K562 (cell line): Measurements from ENCODE around the gene CREG1. TPM values are rescaled to one million over a fixed set of nuclear protein-coding genes. Genes with fewer than 3 reads are reported as not detected.

Experiments
- CEBPB ChIP-seq: fragments of 450-650 bp; IDR thresholded peaks from 2 replicates; pipeline ENCODE4 v1.6.1; 2016; ENCODE audit warnings: missing genetic modification characterization, missing compliant biosample characterization
- ETV5 ChIP-seq: sonication (generic); formaldehyde crosslinking; IDR thresholded peaks from 2 replicates; pipeline ENCODE4 v1.4.0; 2020; ENCODE audit warnings: low read depth, mild to moderate bottlenecking, missing genetic modification reagents
- GATAD2A ChIP-seq: fragments of 450-650 bp; IDR thresholded peaks from 2 replicates; pipeline ENCODE4 v1.6.1; 2017
- KAT8 ChIP-seq: fragments of 450-650 bp; IDR thresholded peaks from 2 replicates; pipeline ENCODE4 v1.6.1; 2016; ENCODE audit warnings: low read depth, mild to moderate bottlenecking
- LEF1 ChIP-seq: fragments of 450-650 bp; IDR thresholded peaks from 2 replicates; pipeline ENCODE4 v1.6.1; 2016; ENCODE audit warnings: mild to moderate bottlenecking
- NR1H2 ChIP-seq: sonication (generic); formaldehyde crosslinking; IDR thresholded peaks from 2 replicates; pipeline ENCODE4 v1.4.0; 2020; ENCODE audit warnings: mild to moderate bottlenecking, missing genetic modification reagents
- NR2C2 ChIP-seq, 2 experiments: fragments of 200-800 bp in 1 of 2; sonication (Bioruptor generic) in 1 of 2; sonication (generic) in 1 of 2; formaldehyde crosslinking in 1 of 2; IDR thresholded peaks; 2 replicates each; pipeline versions ENCODE4 v1.6.1 to v1.8.0; 2016 to 2022; ENCODE audit warnings: mild to moderate bottlenecking in 1 of 2, missing compliant biosample characterization in 1 of 2, missing genetic modification characterization in 1 of 2, missing genetic modification reagents in 1 of 2
- NRF1 ChIP-seq, 2 experiments: fragments of 450-650 bp; IDR thresholded peaks in 1 of 2; conservative IDR thresholded peaks in 1 of 2; 2 replicates each; pipeline ENCODE4 v1.6.1; 2014; ENCODE audit warnings: mild to moderate bottlenecking in 2 of 2
- POLR3A ChIP-seq: IDR thresholded peaks from 2 replicates; pipeline ENCODE4 v1.6.1; 2011; ENCODE audit warnings: borderline replicate concordance, mild to moderate bottlenecking, moderate library complexity; ENCODE audit not compliant: insufficient read length, insufficient read depth; ENCODE audit errors: extremely low read depth
- SPI1 ChIP-seq: IDR thresholded peaks from 2 replicates; pipeline ENCODE4 v1.6.1; 2011; ENCODE audit warnings: low read depth, low read length, control low read depth, borderline replicate concordance
- SUPT5H ChIP-seq: fragments of 450-650 bp; IDR thresholded peaks from 2 replicates; pipeline ENCODE4 v1.6.1; 2016
- TCF7 ChIP-seq: sonication (generic); IDR thresholded peaks from 2 replicates; pipeline ENCODE4 v1.6.1; 2016; ENCODE audit warnings: antibody characterized with exemption, borderline replicate concordance
- ZBTB1 ChIP-seq: sonication (generic); formaldehyde crosslinking; IDR thresholded peaks from 2 replicates; pipeline ENCODE4 v1.8.1; 2023; ENCODE audit warnings: missing genetic modification reagents, low read depth, mild to moderate bottlenecking, borderline replicate concordance
- ZNF274 ChIP-seq: IDR thresholded peaks from 2 replicates; pipeline ENCODE4 v1.6.1; 2011; ENCODE audit warnings: low read depth, mild to moderate bottlenecking, low read length, moderate library complexity, borderline replicate concordance
- ZNF766 ChIP-seq: fragments of 200-800 bp; sonication (Bioruptor generic); conservative IDR thresholded peaks from 2 replicates; pipeline ENCODE4 v1.6.1; 2016; ENCODE audit warnings: missing genetic modification characterization, missing compliant biosample characterization
- polyA plus RNA-seq, 8 experiments: library from polyadenylated mRNA; depleted of rRNA in 4 of 8; stranded (reverse) in 5 of 8; unstranded in 3 of 8; fragments of >200 nt; fragmentation: Nextera tagmentation in 2 of 8; fragmentation: Illumina TruSeq in 1 of 8; extraction: Ambion mirVana in 2 of 8; extraction: Trizol in 1 of 8; gene quantifications; 2 replicates each; pipeline versions ENCODE4 v1.2.1 to v1.2.3, GENCODE V29; 2011 to 2014; ENCODE audit warnings: inconsistent platforms in 1 of 8, missing spikeins in 1 of 8
- total RNA-seq, 7 experiments: library from RNA; depleted of rRNA in 6 of 7; stranded (reverse); fragments of >200 nt in 6 of 7; fragmentation: Illumina TruSeq in 2 of 7; extraction: Trizol in 2 of 7; gene quantifications; 2 replicates each; pipeline versions ENCODE4 v1.2.1 to v1.2.3, GENCODE V29; 2011 to 2021; ENCODE audit warnings: low replicate concordance in 1 of 7
- TF ChIP-seq, protein P1 (sequence below): IDR thresholded peaks from 2 replicates; pipeline ENCODE4 v1.6.1; 2011; ENCODE audit warnings: borderline replicate concordance, low read depth, mild to moderate bottlenecking, moderate library complexity, low read length; ENCODE audit not compliant: insufficient read depth, poor library complexity, severe bottlenecking
- TF ChIP-seq, protein P2 (sequence below): fragments of 200-800 bp; sonication (Bioruptor generic); IDR thresholded peaks from 2 replicates; pipeline ENCODE4 v1.6.1; 2017; ENCODE audit warnings: missing genetic modification characterization, missing compliant biosample characterization
- TF ChIP-seq, protein P3 (sequence below): fragments of 450-650 bp; conservative IDR thresholded peaks from 2 replicates; pipeline ENCODE4 v1.6.1; 2016; ENCODE audit warnings: missing genetic modification characterization, low read depth, mild to moderate bottlenecking, missing compliant biosample characterization, moderate library complexity

Gene CREG1
- total and polyA plus RNA-seq, 9 of the 15 experiments (the other 6 are each of a cell fraction or from before 2014, with no cell fraction given): 45.7 to 272 (median 161) TPM

DNA sequence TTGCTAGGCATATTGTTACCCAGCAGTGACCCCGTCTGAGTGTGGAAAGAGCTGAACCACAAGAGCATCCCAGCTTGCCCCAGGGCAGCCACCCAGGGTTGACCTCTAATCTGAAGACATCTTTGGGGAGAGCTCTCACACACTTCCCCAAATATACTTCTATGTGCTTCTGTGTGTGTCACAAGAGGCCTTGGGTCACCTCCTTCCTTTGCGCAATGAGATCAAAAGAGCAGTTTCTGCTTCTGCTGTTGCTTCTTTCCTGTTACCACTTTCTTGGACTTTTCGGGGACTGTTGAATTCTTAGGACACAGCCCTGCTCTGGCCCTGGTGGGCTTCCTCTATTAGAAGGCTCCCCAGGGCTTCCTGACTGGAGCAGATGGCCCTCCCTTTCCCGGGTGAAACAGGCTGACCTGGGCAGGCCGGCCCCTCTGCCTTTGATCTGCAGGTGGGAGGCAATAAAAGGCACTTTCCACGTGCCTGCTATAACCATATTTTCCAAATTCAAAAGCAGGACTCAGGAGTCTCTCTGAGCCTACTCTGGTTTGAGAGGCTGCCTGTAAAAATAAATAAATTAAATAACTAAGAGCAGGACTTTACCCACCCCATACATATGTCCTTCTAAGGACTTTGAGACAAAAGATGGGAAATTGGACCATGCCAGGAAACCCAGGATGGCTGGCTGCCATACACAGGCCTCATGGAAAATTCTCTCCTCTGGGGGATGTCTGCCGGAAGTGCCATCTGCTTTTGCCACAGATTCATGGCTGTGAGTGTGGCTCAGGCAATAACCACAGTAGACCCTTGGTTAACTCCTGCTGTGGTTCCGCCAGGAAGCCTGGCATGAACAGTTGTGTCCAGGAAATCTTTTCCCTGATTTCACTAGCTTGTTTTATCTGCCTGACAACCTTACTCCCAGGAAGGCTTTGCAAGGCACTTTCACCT, 48.2 kb upstream of the CREG1 start (continued):
- TF ChIP-seq, protein P1, sequence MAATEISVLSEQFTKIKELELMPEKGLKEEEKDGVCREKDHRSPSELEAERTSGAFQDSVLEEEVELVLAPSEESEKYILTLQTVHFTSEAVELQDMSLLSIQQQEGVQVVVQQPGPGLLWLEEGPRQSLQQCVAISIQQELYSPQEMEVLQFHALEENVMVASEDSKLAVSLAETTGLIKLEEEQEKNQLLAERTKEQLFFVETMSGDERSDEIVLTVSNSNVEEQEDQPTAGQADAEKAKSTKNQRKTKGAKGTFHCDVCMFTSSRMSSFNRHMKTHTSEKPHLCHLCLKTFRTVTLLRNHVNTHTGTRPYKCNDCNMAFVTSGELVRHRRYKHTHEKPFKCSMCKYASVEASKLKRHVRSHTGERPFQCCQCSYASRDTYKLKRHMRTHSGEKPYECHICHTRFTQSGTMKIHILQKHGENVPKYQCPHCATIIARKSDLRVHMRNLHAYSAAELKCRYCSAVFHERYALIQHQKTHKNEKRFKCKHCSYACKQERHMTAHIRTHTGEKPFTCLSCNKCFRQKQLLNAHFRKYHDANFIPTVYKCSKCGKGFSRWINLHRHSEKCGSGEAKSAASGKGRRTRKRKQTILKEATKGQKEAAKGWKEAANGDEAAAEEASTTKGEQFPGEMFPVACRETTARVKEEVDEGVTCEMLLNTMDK: no peak
- TF ChIP-seq CEBPB (peak; percentile 99), ZNF274 (no peak), NRF1 (conservative IDR thresholded peaks at IDR 0.05 in 1 of 2, IDR thresholded peaks at IDR 0.05 in 1 of 2) (0 out of 4 replicates have a peak, but pooled peaks of 1 of the 2 experiments have one; percentile 21), NR1H2 (no peak), ETV5 (CRISPR knock-in tag) (0 out of 2 replicates have a peak, but pooled peaks have one; percentile 27), ZBTB1 (0 out of 2 replicates have a peak, but pooled peaks have one; percentile 37), KAT8 (no peak), POLR3A (no peak), SPI1 (peak; percentile 90), LEF1 (peak; percentile 50; the same call in 1 of the 2 replicates), GATAD2A (0 out of 2 replicates have a peak, but pooled peaks have one; percentile 35), SUPT5H (no peak), NR2C2 (CRISPR knock-in tag; IDR thresholded peaks at IDR 0.05) (no peak), NR2C2 (tag; IDR thresholded peaks at IDR 0.05) (peak; percentile 79), TCF7 (peak; percentile 77; the same call in 1 of the 2 replicates), ZNF766 (CRISPR knock-in tag) (peak; percentile 44)
- TF ChIP-seq, protein P2, sequence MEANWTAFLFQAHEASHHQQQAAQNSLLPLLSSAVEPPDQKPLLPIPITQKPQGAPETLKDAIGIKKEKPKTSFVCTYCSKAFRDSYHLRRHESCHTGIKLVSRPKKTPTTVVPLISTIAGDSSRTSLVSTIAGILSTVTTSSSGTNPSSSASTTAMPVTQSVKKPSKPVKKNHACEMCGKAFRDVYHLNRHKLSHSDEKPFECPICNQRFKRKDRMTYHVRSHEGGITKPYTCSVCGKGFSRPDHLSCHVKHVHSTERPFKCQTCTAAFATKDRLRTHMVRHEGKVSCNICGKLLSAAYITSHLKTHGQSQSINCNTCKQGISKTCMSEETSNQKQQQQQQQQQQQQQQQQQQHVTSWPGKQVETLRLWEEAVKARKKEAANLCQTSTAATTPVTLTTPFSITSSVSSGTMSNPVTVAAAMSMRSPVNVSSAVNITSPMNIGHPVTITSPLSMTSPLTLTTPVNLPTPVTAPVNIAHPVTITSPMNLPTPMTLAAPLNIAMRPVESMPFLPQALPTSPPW: 0 out of 2 replicates have a peak, but pooled peaks have one; percentile 10
- TF ChIP-seq, protein P3, sequence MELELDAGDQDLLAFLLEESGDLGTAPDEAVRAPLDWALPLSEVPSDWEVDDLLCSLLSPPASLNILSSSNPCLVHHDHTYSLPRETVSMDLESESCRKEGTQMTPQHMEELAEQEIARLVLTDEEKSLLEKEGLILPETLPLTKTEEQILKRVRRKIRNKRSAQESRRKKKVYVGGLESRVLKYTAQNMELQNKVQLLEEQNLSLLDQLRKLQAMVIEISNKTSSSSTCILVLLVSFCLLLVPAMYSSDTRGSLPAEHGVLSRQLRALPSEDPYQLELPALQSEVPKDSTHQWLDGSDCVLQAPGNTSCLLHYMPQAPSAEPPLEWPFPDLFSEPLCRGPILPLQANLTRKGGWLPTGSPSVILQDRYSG (tag): 0 out of 2 replicates have a peak, but pooled peaks have one; percentile 29
